Chondrocyte (in vitro differentiated cells): ENCODE measurements around the gene BMP7. TPM values are rescaled to one million over a fixed set of nuclear protein-coding genes. Genes with fewer than 3 reads are reported as not detected.

Source experiments
- DNase-seq: peaks from one replicate; pipeline ENCODE4 v3.0.0; 2021; ENCODE audit warnings: mixed read lengths, low spot score
- H3K27ac Mint-ChIP-seq: one replicate; pipeline ENCODE4 v1.8.0; 2021; ENCODE audit warnings: mild to moderate bottlenecking, moderate library complexity, mixed read lengths; ENCODE audit not compliant: unreplicated experiment
- H3K27me3 Mint-ChIP-seq: 2 replicates; pipeline ENCODE4 v1.8.0; 2021; ENCODE audit warnings: low read depth, mixed read lengths
- H3K36me3 Mint-ChIP-seq: 2 replicates; pipeline ENCODE4 v1.8.0; 2021; ENCODE audit warnings: low read depth, mixed read lengths
- H3K4me1 Mint-ChIP-seq: 2 replicates; pipeline ENCODE4 v1.8.0; 2021; ENCODE audit warnings: low read depth, mild to moderate bottlenecking, mixed read lengths
- H3K4me3 Mint-ChIP-seq: one replicate; pipeline ENCODE4 v1.8.0; 2021; ENCODE audit warnings: mild to moderate bottlenecking, moderate library complexity, mixed read lengths; ENCODE audit not compliant: unreplicated experiment
- H3K9me3 Mint-ChIP-seq: 2 replicates; pipeline ENCODE4 v1.8.0; 2021; ENCODE audit warnings: low read depth, mixed read lengths
- total RNA-seq: library from RNA; stranded (reverse); gene quantifications from 3 replicates; pipeline ENCODE4 v1.2.1, GENCODE V29; 2021
- TF ChIP-seq, protein P1 (sequence below): fragments of 200-600 bp; sonication (generic); IDR thresholded peaks from 2 replicates; pipeline ENCODE4 v1.5.0; 2021; ENCODE audit warnings: antibody characterized with exemption, mild to moderate bottlenecking, moderate library complexity

Gene BMP7
- total RNA-seq, 1 donor from 2014 or later, result not detected

DNA sequence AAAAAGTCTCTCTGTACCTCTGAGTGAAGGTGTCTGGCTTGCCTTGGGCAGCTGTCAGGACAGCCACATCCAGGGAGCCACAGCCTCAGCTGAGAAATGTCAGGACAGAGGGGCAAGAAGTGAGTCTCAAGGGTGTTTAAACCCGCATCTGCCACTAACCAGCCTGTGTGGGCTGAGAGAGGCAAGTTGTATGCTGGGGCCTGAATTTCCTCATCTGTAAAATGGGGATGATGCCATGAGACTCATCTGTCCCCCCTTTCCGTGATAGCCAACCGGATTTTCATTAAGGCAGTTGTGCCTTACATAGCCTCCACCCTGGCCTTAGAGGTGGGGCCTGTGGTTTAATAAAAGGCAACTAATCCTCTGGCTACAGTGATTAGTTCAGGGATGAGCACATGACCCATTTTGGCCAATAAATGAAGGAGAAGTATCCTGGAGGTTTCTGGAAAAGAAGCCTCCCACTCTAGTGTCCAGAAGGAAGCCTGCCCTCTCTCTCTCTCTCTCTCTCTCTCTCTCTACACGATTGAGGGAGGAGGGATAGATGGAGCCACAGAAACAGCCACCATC lies 79.3 kb downstream of the BMP7 start:
- H3K4me1 Mint-ChIP-seq, result no peaks in the 10 kb centered on the region
- H3K27ac Mint-ChIP-seq, result no peak overlapping the region
- no peaks in the 10 kb centered on the region for H3K36me3 Mint-ChIP-seq
- no peak overlapping the region for H3K4me3 Mint-ChIP-seq
- DNase-seq, result no peak
- H3K27me3 Mint-ChIP-seq, result peaks cover 13% of the 10 kb centered on the region
- H3K9me3 Mint-ChIP-seq, result peaks cover 4% of the 10 kb centered on the region
- TF ChIP-seq, protein P1, sequence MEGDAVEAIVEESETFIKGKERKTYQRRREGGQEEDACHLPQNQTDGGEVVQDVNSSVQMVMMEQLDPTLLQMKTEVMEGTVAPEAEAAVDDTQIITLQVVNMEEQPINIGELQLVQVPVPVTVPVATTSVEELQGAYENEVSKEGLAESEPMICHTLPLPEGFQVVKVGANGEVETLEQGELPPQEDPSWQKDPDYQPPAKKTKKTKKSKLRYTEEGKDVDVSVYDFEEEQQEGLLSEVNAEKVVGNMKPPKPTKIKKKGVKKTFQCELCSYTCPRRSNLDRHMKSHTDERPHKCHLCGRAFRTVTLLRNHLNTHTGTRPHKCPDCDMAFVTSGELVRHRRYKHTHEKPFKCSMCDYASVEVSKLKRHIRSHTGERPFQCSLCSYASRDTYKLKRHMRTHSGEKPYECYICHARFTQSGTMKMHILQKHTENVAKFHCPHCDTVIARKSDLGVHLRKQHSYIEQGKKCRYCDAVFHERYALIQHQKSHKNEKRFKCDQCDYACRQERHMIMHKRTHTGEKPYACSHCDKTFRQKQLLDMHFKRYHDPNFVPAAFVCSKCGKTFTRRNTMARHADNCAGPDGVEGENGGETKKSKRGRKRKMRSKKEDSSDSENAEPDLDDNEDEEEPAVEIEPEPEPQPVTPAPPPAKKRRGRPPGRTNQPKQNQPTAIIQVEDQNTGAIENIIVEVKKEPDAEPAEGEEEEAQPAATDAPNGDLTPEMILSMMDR, result no peak

- H3K9me3 Mint-ChIP-seq, result peaks cover 4% of the 10 kb centered on the region
- DNase-seq, result no peak
- no peaks in the 10 kb centered on the region for H3K36me3 Mint-ChIP-seq
- H3K4me1 Mint-ChIP-seq, result no peaks in the 10 kb centered on the region
- TF ChIP-seq, protein P1, result no peak
- H3K27me3 Mint-ChIP-seq, result peaks cover 19% of the 10 kb centered on the region
- H3K27ac Mint-ChIP-seq, result no peak overlapping the region
- no peak overlapping the region for H3K4me3 Mint-ChIP-seq
These were observed 80.2 kb downstream of the BMP7 start for GRCh38 chr20:57186192-57186591.

- Mint-ChIP-seq H3K9me3 (peaks cover 4% of the 10 kb centered on the region), H3K4me1 (no peaks in the 10 kb centered on the region), H3K36me3 (no peaks in the 10 kb centered on the region), H3K27ac (no peak overlapping the region), H3K4me3 (no peak overlapping the region), H3K27me3 (peaks cover 21% of the 10 kb centered on the region)
- no peak for DNase-seq
- TF ChIP-seq, protein P1, result no peak
These were observed 81.2 kb downstream of the BMP7 start for GRCh38 chr20:57185188-57185743.

- no peaks in the 10 kb centered on the region for H3K4me1 Mint-ChIP-seq
- H3K36me3 Mint-ChIP-seq, result no peaks in the 10 kb centered on the region
- H3K27me3 Mint-ChIP-seq, result peaks cover 29% of the 10 kb centered on the region
- no peak overlapping the region for H3K27ac Mint-ChIP-seq
- no peak for DNase-seq
- peaks cover 4% of the 10 kb centered on the region for H3K9me3 Mint-ChIP-seq
- TF ChIP-seq, protein P1, result no peak
- H3K4me3 Mint-ChIP-seq, result no peak overlapping the region
These were observed 82.9 kb downstream of the BMP7 start for GRCh38 chr20:57183457-57184009.

GRCh38 chr20:57181639-57182038 lies 84.8 kb downstream of the BMP7 start:
- peaks cover 4% of the 10 kb centered on the region for H3K9me3 Mint-ChIP-seq
- peaks cover 37% of the 10 kb centered on the region for H3K27me3 Mint-ChIP-seq
- no peak for DNase-seq
- TF ChIP-seq, protein P1, result no peak
- H3K4me1 Mint-ChIP-seq, result no peaks in the 10 kb centered on the region
- H3K27ac Mint-ChIP-seq, result no peak overlapping the region
- peaks cover 2% of the 10 kb centered on the region for H3K36me3 Mint-ChIP-seq
- H3K4me3 Mint-ChIP-seq, result no peak overlapping the region
